GM21825 (cell line): ENCODE results near the gene OR10V1.
A peak's percentile ranks its signal among the peaks of the same experiment; 100 is the strongest.

Experiments used
- ATAC-seq: cut with Tn5 transposase; IDR thresholded peaks from one replicate; pipeline ENCODE4 v1.9.1; 2021; ENCODE audit warnings: mild to moderate bottlenecking, moderate library complexity; ENCODE audit not compliant: unreplicated experiment

Gene OR10V1

DNA sequence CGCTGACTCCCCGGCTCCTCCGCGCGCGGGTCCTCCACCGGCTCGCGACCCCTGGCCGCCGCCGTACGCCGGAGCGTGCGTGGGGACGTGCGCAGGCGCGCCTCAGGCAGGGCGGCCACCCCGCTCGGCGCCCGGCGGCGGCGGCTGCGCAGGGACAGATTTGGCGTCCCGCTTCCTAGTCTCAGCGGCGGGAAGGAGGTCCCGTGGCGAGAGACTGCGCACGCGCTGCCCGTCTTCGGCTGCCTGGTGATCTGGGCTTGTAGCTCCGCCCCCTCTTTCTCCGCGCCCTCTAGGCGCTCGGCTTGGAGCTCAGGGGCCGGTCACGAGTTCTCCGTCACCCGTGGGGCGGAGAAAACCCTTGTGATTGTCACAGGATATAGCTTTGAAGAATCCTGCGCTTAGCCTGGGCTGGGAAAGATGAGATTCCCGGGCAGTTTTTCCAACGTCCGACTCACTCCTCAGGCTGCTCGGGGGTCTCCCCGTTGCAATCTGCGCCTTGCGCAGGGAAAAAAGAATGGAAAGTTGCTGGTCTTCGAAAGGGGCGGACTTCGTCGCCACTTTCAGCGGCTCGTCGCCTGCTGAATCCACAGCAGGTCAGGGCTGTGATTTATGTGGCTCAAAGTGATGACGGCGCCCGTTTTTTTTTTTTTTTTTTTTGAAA lies 44.6 kb downstream of the OR10V1 start, which contains the start of gene PATL1:
PATL1 (minus strand) TSS at position 88 of the 661 bp plus-strand sequence. CDS start 142 bp downstream, outside the sequence.
- ATAC-seq: peak; percentile 92

DNA sequence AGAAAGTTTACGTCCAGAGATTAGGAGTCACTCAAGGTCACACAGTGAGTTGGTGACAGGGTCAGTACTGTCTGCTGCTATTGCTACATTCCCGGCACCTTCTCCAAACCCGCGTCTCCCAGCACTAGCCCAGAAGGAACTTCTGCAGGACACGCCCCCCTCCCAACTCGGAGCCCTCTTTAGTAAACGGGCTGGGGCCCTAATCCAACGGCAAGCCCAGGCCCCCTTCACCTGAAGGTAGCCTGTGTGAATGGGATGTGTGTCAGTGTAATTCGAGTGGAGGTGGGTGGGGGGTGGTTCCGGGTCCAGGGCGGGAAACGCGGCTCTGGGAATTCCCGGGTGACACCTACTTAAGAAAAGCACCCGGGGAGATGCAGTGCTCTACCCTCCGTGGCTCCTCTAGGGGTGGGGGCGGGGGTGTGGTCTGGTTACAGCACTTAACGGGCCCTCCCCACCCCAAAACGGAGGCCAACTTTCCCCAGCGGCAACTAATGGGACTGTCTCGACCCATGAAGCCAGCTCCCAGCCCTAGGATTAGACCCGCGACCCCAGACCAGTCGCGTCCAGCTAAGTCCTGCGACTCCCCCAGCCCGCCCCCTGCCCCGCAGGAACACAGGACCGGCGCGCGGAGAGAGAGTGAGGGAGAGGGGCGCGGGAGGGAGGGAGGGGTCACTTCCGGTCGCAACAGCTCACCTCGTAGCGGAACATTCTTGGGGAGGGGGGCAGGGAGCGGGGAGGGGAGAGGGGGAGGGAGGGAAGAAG lies 45.3 kb downstream of the OR10V1 start:
- peak; percentile 23 for ATAC-seq

DNA sequence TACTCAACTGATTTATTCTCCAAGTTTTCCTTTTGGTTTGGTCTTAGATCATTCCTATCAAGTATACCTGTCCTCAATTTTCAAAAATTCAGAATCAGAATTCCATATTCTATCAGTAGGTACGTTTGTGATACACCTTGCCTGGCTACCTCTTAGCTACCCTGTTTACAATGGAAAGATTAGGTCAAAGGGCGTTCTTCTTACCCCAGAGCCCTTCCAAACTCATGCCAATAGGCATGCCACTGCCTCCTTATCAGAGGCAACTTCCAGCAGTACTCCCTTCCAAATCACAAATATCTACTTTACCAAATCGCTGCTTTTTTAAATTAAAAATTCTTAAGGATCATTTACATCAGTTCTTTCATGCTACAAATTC lies 45.8 kb downstream of the OR10V1 start:
- ATAC-seq: no peak

DNA sequence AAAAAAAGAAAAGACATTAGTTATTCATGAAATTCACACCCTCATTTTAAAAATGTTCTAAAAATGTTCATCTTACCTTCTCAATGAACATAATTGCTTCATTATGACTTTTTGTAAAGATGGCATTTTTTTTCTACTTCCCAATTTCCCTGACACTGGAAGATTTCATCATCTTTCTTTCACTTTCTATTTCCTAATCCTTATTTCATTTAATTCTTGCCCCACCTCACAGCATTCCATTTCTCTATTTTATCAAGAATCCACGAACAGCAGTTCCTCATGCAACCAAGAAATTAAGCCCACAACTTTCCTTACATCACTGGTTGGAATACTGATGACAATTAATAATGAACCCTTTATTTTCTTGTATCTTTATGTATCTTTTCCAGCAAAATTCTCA lies 46.7 kb downstream of the OR10V1 start:
- no peak for ATAC-seq
